K562 (cell line): Measurements from ENCODE around the gene HRC. TPM values are rescaled to one million over a fixed set of nuclear protein-coding genes. Genes with fewer than 3 reads are reported as not detected.

ENCODE experiments used
- ATAC-seq: fragments of 200-7000 bp; cut with Tn5 transposase; 3 replicates; pipeline ENCODE4 v1.9.1; 2020; ENCODE audit warnings: moderate library complexity
- BruUV-seq: library from RNA; stranded (reverse); fragments of 400-500 nt; replicated peaks from 2 replicates; lab custom pipeline; 2021; lab: Mats Ljungman, UMichigan
- CTCF ChIA-PET: fragments of 300-600 bp; formaldehyde crosslinking; extraction: SDS; loops from one replicate; lab custom pipeline; 2021; ENCODE audit warnings: low intra/inter-chr PET ratio; lab: Yijun Ruan, JAX
- POLR2A ChIA-PET: fragments of 300-600, 350-650 bp; sonication (Branson Sonifier 250); formaldehyde crosslinking; extraction: SDS; loops from one replicate; lab custom pipeline; 2021; ENCODE audit warnings: antibody characterized with exemption, inconsistent platforms; lab: Yijun Ruan, JAX
- DNase-seq, 4 experiments: peaks; one replicate each; pipeline versions ENCODE4 v3.0.0 to v3.0.0-alpha.2; 2011 to 2018; ENCODE audit warnings: low spot score in 3 of 4, mixed read lengths in 3 of 4; ENCODE audit errors: extremely low read depth in 1 of 4
- FAIRE-seq: peaks from 2 replicates; lab custom pipeline; 2011; peaks lifted over from hg19 to GRCh38; lab: Jason Lieb, UNC
- H2AFZ ChIP-seq: 2 replicates; pipeline ENCODE4 v1.6.0; 2011; ENCODE audit warnings: low read depth, low read length, control low read depth, inconsistent platforms
- H3K27ac ChIP-seq: fragments of 200-600 bp; 3 replicates; pipeline ENCODE4 v1.8.0; 2011; ENCODE audit warnings: low read depth, mild to moderate bottlenecking, control low read depth, inconsistent platforms, low read length, moderate library complexity, mixed read lengths; ENCODE audit errors: extremely low read depth
- H3K27me3 ChIP-seq, 2 experiments: fragments of 300-600 bp in 1 of 2; 2 replicates in 1 of 2; 3 replicates in 1 of 2; pipeline versions ENCODE4 v1.6.0 to v1.8.0; 2011; ENCODE audit warnings: inconsistent platforms in 2 of 2, low read length in 2 of 2, mild to moderate bottlenecking in 1 of 2, mixed read lengths in 1 of 2, moderate library complexity in 1 of 2; ENCODE audit not compliant: control insufficient read depth in 2 of 2, insufficient read depth in 2 of 2
- H3K36me3 ChIP-seq: fragments of 300-600 bp; 3 replicates; pipeline ENCODE4 v1.8.0; 2011; ENCODE audit warnings: mild to moderate bottlenecking, low read length, inconsistent platforms; ENCODE audit not compliant: control insufficient read depth, insufficient read depth
- H3K4me1 ChIP-seq, 2 experiments: fragments of 200-600 bp in 1 of 2; replicated peaks in 1 of 2; 2 replicates in 1 of 2; 3 replicates in 1 of 2; pipeline versions ENCODE4 v1.5.1 to v1.8.0; 2011; ENCODE audit warnings: inconsistent platforms in 2 of 2, low read length in 2 of 2, mild to moderate bottlenecking in 1 of 2, mixed read lengths in 1 of 2, moderate library complexity in 1 of 2; ENCODE audit not compliant: control insufficient read depth in 2 of 2, insufficient read depth in 2 of 2
- H3K4me2 ChIP-seq: 2 replicates; pipeline ENCODE4 v1.6.1; 2011; ENCODE audit warnings: low read length, control low read depth, inconsistent platforms, mixed read lengths; ENCODE audit not compliant: insufficient read depth
- H3K4me3 ChIP-seq: fragments of 200-600 bp; sonication (generic), shearing (Covaris generic); 2 replicates; pipeline ENCODE4 v1.5.1; 2016; ENCODE audit warnings: control low read depth, inconsistent platforms
- H3K79me2 ChIP-seq: fragments of 200-600 bp; 3 replicates; pipeline ENCODE4 v1.8.0; 2011; ENCODE audit warnings: low read length, inconsistent platforms; ENCODE audit not compliant: control insufficient read depth, insufficient read depth
- H3K9ac ChIP-seq, 2 experiments: 2 replicates each; pipeline versions ENCODE4 v1.6.0 to v1.6.1; 2011; ENCODE audit warnings: low read depth in 2 of 2, low read length in 2 of 2, control low read depth in 1 of 2, inconsistent platforms in 1 of 2, mild to moderate bottlenecking in 1 of 2, mixed read lengths in 1 of 2; ENCODE audit not compliant: insufficient read depth in 1 of 2
- H3K9me1 ChIP-seq: one replicate; pipeline ENCODE4 v1.6.0; 2011; ENCODE audit warnings: inconsistent platforms, mild to moderate bottlenecking, low read length, moderate library complexity; ENCODE audit not compliant: control insufficient read depth, insufficient read depth
- H3K9me3 ChIP-seq: replicated peaks from 2 replicates; pipeline ENCODE4 v1.5.1; 2011; ENCODE audit warnings: low read depth, low read length, inconsistent platforms; ENCODE audit not compliant: control insufficient read depth, insufficient read depth
- H4K20me1 ChIP-seq: replicated peaks from 2 replicates; pipeline ENCODE4 v1.6.1; 2011; ENCODE audit warnings: low read length, inconsistent platforms, mixed read lengths; ENCODE audit not compliant: control insufficient read depth, insufficient read depth
- ARID4B ChIP-seq: sonication (generic); formaldehyde crosslinking; IDR thresholded peaks from 2 replicates; pipeline ENCODE4 v1.8.0; 2022; ENCODE audit warnings: mild to moderate bottlenecking, missing genetic modification reagents
- CBFA2T3 ChIP-seq: fragments of 450-650 bp; IDR thresholded peaks from 2 replicates; pipeline ENCODE4 v1.6.1; 2017
- CEBPB ChIP-seq: fragments of 450-650 bp; IDR thresholded peaks from 2 replicates; pipeline ENCODE4 v1.6.1; 2016; ENCODE audit warnings: missing genetic modification characterization, missing compliant biosample characterization
- FOXK1 ChIP-seq: sonication (generic); formaldehyde crosslinking; IDR thresholded peaks from 2 replicates; pipeline ENCODE4 v1.8.0; 2022; ENCODE audit warnings: missing genetic modification reagents, mild to moderate bottlenecking, borderline replicate concordance
- MAFG ChIP-seq: fragments of 450-650 bp; conservative IDR thresholded peaks from 2 replicates; pipeline ENCODE4 v1.6.1; 2016; ENCODE audit warnings: missing genetic modification characterization, missing compliant biosample characterization
- MCM5 ChIP-seq: fragments of 450-650 bp; IDR thresholded peaks from 2 replicates; pipeline ENCODE4 v1.6.1; 2016; ENCODE audit warnings: low read depth
- NBN ChIP-seq: fragments of 450-650 bp; IDR thresholded peaks from 2 replicates; pipeline ENCODE4 v1.6.1; 2016; ENCODE audit warnings: low read depth, mild to moderate bottlenecking
- NFIC ChIP-seq: fragments of 450-650 bp; IDR thresholded peaks from 2 replicates; pipeline ENCODE4 v1.6.1; 2017; ENCODE audit warnings: mild to moderate bottlenecking, inconsistent platforms
- PKNOX1 ChIP-seq: fragments of 450-650 bp; IDR thresholded peaks from 2 replicates; pipeline ENCODE4 v1.6.1; 2016
- POLR2H ChIP-seq: IDR thresholded peaks from 2 replicates; pipeline ENCODE4 v1.6.1; 2016; ENCODE audit warnings: missing genetic modification characterization, low read depth, mild to moderate bottlenecking, control low read depth, missing compliant biosample characterization, moderate library complexity
- RBFOX2 ChIP-seq: fragments of 200-400 bp; formaldehyde crosslinking; IDR thresholded peaks from 2 replicates; pipeline ENCODE4 v1.6.1; 2017; ENCODE audit warnings: low read depth, mild to moderate bottlenecking, low read length, moderate library complexity
- SPI1 ChIP-seq: IDR thresholded peaks from 2 replicates; pipeline ENCODE4 v1.6.1; 2011; ENCODE audit warnings: low read depth, low read length, control low read depth, borderline replicate concordance
- TFAP4 ChIP-seq: sonication (generic); formaldehyde crosslinking; IDR thresholded peaks from 2 replicates; pipeline ENCODE4 v1.8.0; 2022; ENCODE audit warnings: missing genetic modification reagents, mild to moderate bottlenecking, moderate library complexity, borderline replicate concordance
- ZFX ChIP-seq: sonication (generic); formaldehyde crosslinking; IDR thresholded peaks from 2 replicates; pipeline ENCODE4 v1.8.0; 2022; ENCODE audit warnings: mild to moderate bottlenecking, missing genetic modification reagents, moderate library complexity
- ZNF316 ChIP-seq: fragments of 450-650 bp; IDR thresholded peaks from 2 replicates; pipeline ENCODE4 v1.6.1; 2016
- WGBS: fragments of 100-300 bp; shearing (Covaris generic); methylation state at CpG from one replicate; pipeline ENCODE4 v1.1.6; 2016; ENCODE audit warnings: low coverage, mixed read lengths; ENCODE audit not compliant: insufficient coverage; ENCODE audit errors: missing lambda C conversion rate; 5-methylcytosine and 5-hydroxymethylcytosine counted together
- in situ Hi-C: fragments of 300-500 bp; cut with MboI; formaldehyde crosslinking; loops from 4 replicates; pipeline ENCODE4 v1.15.0; 2018; ENCODE audit warnings: inconsistent platforms, mixed read lengths
- intact Hi-C: fragments of 100-400 bp; cut with micrococcal nuclease; formaldehyde crosslinking; loops from 2 replicates; pipeline ENCODE4 v1.14.2; 2022
- polyA plus RNA-seq, 8 experiments: library from polyadenylated mRNA; depleted of rRNA in 4 of 8; stranded (reverse) in 5 of 8; unstranded in 3 of 8; fragments of >200 nt; fragmentation: Nextera tagmentation in 2 of 8; fragmentation: Illumina TruSeq in 1 of 8; extraction: Ambion mirVana in 2 of 8; extraction: Trizol in 1 of 8; gene quantifications; 2 replicates each; pipeline versions ENCODE4 v1.2.1 to v1.2.3, GENCODE V29; 2011 to 2014; ENCODE audit warnings: inconsistent platforms in 1 of 8, missing spikeins in 1 of 8
- total RNA-seq, 7 experiments: library from RNA; depleted of rRNA in 6 of 7; stranded (reverse); fragments of >200 nt in 6 of 7; fragmentation: Illumina TruSeq in 2 of 7; extraction: Trizol in 2 of 7; gene quantifications; 2 replicates each; pipeline versions ENCODE4 v1.2.1 to v1.2.3, GENCODE V29; 2011 to 2021; ENCODE audit warnings: low replicate concordance in 1 of 7

HRC gene
- total and polyA plus RNA-seq, 9 of the 15 experiments (the other 6 are each of a cell fraction or from before 2014, with no cell fraction given) = 0.66 to 18.7 (median 13.1) TPM

GRCh38 chr19:49116544-49116943, 38.7 kb downstream of the HRC start:
- Histone ChIP-seq H3K4me3 (no peak overlapping the region), H3K9me1 (no peaks in the 10 kb centered on the region), H2AFZ (no peak overlapping the region), H3K4me2 (0 out of 2 replicates have a peak overlapping the region, but pooled peaks have one; percentile 34), H3K27me3 (no peaks in the 10 kb centered on the region), H3K9ac (peak overlapping the region in 1 of 2 experiments; percentile 62; a peak in 2 of 4 replicates), H3K4me1 (peaks cover 40 to 72% of the 10 kb centered on the region in 2 experiments), H4K20me1 (no peaks in the 10 kb centered on the region; the same call in 1 of the 2 replicates), H3K79me2 (peaks cover 22% of the 10 kb centered on the region; the same call in 2 of the 3 replicates), H3K27ac (peak overlapping the region; percentile 53; the same call in 2 of the 3 replicates), H3K36me3 (peaks cover 11% of the 10 kb centered on the region), H3K9me3 (no peaks in the 10 kb centered on the region)
- ChIA-PET CTCF (no interaction called here), POLR2A (no interaction called here)
- ATAC-seq = no peak
- 0% methylated on average over 1 of the region's 1 CpG for WGBS
- peak; percentile 70 for FAIRE-seq
- no TSS peak for BruUV-seq
- DNase-seq = peak in 1 of 4 experiments; percentile 57
- in situ Hi-C loops (loop anchor here (10.0 kb wide), 1 partner anchor 1218 kb away; no protein-coding TSS in a partner anchor), intact Hi-C loops (loop anchor here (5.0 kb wide), 1 partner anchor 41 kb away; the partner anchor contains the start of genes HRC and TRPM4)
- TF ChIP-seq ZFX (CRISPR knock-in tag) (peak; percentile 41; the same call in 1 of the 2 replicates), PKNOX1 (peak; percentile 40; the same call in 1 of the 2 replicates), SPI1 (peak; percentile 99), MCM5 (no peak), ZNF316 (0 out of 2 replicates have a peak, but pooled peaks have one; percentile 17), POLR2H (no peak), ARID4B (no peak), NFIC (peak; percentile 89), CBFA2T3 (0 out of 2 replicates have a peak, but pooled peaks have one; percentile 10), RBFOX2 (no peak), TFAP4 (CRISPR knock-in tag) (no peak), MAFG (tag) (peak; percentile 27; the same call in 1 of the 2 replicates), CEBPB (tag) (peak; percentile 80), FOXK1 (CRISPR knock-in tag) (peak; percentile 74; the same call in 1 of the 2 replicates), NBN (no peak)
